SU-DHL-6 (cell line): ENCODE measurements around the gene PNPLA7.

ENCODE experiments used
- CTCF ChIP-seq: fragments of 200-600 bp; sonication (generic); IDR thresholded peaks from one replicate; pipeline ENCODE4 v1.5.1; 2017; ENCODE audit warnings: antibody characterized with exemption, mild to moderate bottlenecking, low read length, moderate library complexity; ENCODE audit not compliant: insufficient read depth, poor library complexity, severe bottlenecking
- EZH2phosphoT487 ChIP-seq: fragments of 200-600 bp; sonication (generic), shearing (Covaris generic); conservative IDR thresholded peaks from 2 replicates; pipeline ENCODE4 v1.6.1; 2018; ENCODE audit warnings: mild to moderate bottlenecking, antibody characterized with exemption, low read length, moderate library complexity, mixed read lengths

DNA sequence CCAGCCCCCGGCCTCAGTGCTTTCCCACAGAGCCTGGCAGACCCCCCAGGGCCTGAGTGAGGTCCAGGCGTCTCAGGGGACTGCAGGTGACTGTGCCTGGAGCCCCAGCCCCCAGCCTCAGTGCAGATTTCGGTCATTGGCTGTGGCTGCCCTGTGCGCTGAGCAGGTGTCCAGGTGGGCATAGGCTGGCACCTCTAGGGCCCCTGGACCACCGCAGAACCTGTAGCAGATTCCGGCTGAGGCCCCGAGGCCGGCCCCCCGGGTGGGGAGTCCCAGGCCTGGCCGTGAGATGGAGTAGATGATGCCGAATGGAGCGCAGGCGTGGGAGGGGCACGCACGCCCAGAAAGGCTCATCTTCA is 139.3 kb downstream of the PNPLA7 start:
- no peak for TF ChIP-seq CTCF
- TF ChIP-seq EZH2phosphoT487 = no peak
